ENCODE data around the gene ADGRF5. TPM values are rescaled to one million over a fixed set of nuclear protein-coding genes. Genes with fewer than 3 reads are reported as not detected.

The ADGRF5 gene
- total RNA-seq, 3 donors from 2014 or later = 22.5 to 43.4 (median 41.6) TPM

DNA sequence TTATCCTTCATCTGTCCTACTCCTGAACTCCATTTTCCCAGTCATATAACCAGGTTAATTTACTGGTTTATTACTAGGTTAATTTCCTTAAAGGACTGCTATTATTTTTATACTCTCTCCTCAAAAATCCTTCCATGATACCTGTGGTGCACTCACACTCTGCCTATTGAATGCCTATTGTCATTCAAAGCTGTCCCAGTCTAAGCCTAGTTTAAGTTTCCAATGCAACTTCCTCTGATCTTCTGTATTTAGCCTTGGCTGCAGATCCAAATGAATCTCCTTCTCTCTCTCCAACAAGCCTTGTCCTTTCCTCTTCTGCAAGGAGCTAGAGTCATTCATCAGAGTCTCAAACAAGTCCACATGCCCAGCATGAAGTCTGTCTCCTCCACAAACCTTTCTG is 41.3 kb upstream of the ADGRF5 start:
- Histone ChIP-seq H3K9me3 (no peaks in the 10 kb centered on the region), H3K27me3 (no peaks in the 10 kb centered on the region), H3K4me3 (no peak overlapping the region), H3K4me1 (no peaks in the 10 kb centered on the region), H3K36me3 (no peaks in the 10 kb centered on the region), H3K27ac (no peak overlapping the region)
- intact Hi-C loops (cut with DNase I; ENCODE audit: low total_unique reads) = no loop called here
- DNase-seq (ENCODE audit: low spot score in 2 of 2) = no peak
- TF ChIP-seq POLR2AphosphoS5 (IDR thresholded peaks at IDR 0.05) (no peak), POLR2A (IDR thresholded peaks at IDR 0.05) (no peak)
- TF ChIP-seq, protein P1, sequence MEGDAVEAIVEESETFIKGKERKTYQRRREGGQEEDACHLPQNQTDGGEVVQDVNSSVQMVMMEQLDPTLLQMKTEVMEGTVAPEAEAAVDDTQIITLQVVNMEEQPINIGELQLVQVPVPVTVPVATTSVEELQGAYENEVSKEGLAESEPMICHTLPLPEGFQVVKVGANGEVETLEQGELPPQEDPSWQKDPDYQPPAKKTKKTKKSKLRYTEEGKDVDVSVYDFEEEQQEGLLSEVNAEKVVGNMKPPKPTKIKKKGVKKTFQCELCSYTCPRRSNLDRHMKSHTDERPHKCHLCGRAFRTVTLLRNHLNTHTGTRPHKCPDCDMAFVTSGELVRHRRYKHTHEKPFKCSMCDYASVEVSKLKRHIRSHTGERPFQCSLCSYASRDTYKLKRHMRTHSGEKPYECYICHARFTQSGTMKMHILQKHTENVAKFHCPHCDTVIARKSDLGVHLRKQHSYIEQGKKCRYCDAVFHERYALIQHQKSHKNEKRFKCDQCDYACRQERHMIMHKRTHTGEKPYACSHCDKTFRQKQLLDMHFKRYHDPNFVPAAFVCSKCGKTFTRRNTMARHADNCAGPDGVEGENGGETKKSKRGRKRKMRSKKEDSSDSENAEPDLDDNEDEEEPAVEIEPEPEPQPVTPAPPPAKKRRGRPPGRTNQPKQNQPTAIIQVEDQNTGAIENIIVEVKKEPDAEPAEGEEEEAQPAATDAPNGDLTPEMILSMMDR (IDR thresholded peaks at IDR 0.05) = no peak

DNA sequence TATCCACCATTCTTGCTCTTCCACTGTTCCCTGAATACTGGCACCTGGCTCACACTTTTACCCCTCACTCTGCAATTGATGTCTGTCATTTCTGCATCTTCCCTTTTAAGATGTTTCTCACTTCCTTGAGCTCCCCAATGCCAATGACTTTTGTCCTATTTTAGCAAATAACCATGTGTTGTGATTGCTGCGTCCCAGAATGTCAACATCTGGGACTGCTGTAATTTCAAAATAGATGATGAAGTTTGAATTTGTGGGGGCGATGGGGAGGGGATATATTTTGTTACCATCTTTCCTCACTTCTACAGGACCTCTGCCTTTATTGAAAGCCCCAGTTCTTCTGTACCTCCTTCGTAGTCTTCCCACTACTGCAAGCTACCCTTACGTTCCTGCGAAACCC is 40.0 kb upstream of the ADGRF5 start:
- no peaks in the 10 kb centered on the region for H3K9me3 ChIP-seq
- H3K27ac ChIP-seq = no peak overlapping the region
- H3K27me3 ChIP-seq = no peaks in the 10 kb centered on the region
- H3K4me1 ChIP-seq = no peaks in the 10 kb centered on the region
- no peak overlapping the region for H3K4me3 ChIP-seq
- intact Hi-C loops (cut with DNase I; ENCODE audit: low total_unique reads) = no loop called here
- no peak for TF ChIP-seq POLR2A (IDR thresholded peaks at IDR 0.05)
- TF ChIP-seq POLR2AphosphoS5 (IDR thresholded peaks at IDR 0.05) = no peak
- TF ChIP-seq, protein P1 (IDR thresholded peaks at IDR 0.05) = no peak
- H3K36me3 ChIP-seq = no peaks in the 10 kb centered on the region
- no peak for DNase-seq (ENCODE audit: low spot score in 2 of 2)

DNA sequence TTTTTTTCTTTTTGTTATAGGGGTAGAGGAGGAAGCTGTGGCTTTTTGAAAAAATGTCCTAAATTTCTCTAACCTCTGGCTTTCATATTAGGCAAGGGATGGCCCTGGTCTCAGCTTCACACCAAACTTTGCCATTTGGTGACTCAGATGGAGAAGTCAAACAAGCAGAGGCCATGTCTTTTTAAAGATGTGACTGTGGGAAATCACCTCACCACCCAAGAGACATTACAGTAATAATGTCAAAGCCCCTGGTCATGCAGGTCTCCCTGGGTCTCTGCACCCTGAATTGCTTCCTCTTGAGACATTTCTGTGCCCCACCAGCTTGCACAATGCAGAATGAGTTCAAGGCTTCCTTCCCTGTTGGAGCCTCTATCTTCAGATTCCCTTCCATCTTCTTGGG is 39.5 kb upstream of the ADGRF5 start:
- TF ChIP-seq, protein P1 (IDR thresholded peaks at IDR 0.05) = no peak
- TF ChIP-seq POLR2A (IDR thresholded peaks at IDR 0.05) = no peak
- TF ChIP-seq POLR2AphosphoS5 (IDR thresholded peaks at IDR 0.05) = no peak
- Histone ChIP-seq H3K4me1 (no peaks in the 10 kb centered on the region), H3K27me3 (no peaks in the 10 kb centered on the region), H3K36me3 (no peaks in the 10 kb centered on the region), H3K27ac (no peak overlapping the region), H3K9me3 (no peaks in the 10 kb centered on the region), H3K4me3 (no peak overlapping the region)
- DNase-seq (ENCODE audit: low spot score in 2 of 2) = no peak
- intact Hi-C loops (cut with DNase I; ENCODE audit: low total_unique reads) = no loop called here

DNA sequence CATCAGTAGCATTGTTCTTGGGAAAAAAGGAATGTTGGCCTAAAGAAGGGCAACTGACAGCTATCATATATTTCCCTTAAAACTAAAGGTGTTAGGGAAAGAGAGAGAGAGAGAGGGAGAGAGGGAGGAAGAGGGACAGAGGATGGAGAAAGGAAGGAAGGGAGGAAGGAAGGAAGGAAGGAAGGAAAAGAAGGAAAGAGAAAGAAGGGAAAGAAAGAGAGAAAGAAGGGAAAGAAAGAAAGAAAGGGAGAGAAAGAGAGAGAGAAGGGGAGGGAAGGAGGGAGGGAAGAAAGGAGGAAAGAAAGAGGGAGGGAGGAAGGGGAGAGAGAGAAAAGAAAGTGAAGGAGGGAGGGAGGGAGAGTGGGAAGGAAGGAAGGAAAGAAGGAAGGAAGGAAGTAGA is 37.7 kb upstream of the ADGRF5 start:
- Histone ChIP-seq H3K4me1 (no peaks in the 10 kb centered on the region), H3K27me3 (no peaks in the 10 kb centered on the region), H3K4me3 (no peak overlapping the region), H3K36me3 (no peaks in the 10 kb centered on the region), H3K9me3 (no peaks in the 10 kb centered on the region), H3K27ac (no peak overlapping the region)
- no peak for DNase-seq (ENCODE audit: low spot score in 2 of 2)
- TF ChIP-seq POLR2A (IDR thresholded peaks at IDR 0.05) (no peak), POLR2AphosphoS5 (IDR thresholded peaks at IDR 0.05) (no peak)
- intact Hi-C loops (cut with DNase I; ENCODE audit: low total_unique reads) = no loop called here

DNA sequence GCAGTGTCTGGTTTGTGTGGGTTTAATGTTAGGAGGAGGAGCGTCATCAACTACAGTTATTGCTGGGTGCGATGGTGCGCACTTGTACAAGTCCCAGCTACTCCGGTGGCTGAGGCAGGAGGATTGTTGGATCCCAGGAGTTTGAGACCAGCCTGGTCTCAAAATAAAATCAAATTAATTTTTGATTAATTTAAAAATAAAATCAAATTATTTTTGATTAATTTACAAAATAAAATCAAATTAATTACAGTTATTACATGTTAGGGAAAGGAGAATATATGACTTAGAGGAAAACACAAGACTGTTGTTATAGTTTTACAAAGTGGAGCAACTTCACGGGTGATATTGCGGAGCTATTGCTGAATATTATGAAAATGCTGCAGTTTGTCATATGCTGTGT is 34.7 kb upstream of the ADGRF5 start:
- no peaks in the 10 kb centered on the region for H3K9me3 ChIP-seq
- no peaks in the 10 kb centered on the region for H3K4me1 ChIP-seq
- H3K4me3 ChIP-seq = no peak overlapping the region
- no peaks in the 10 kb centered on the region for H3K27me3 ChIP-seq
- H3K36me3 ChIP-seq = no peaks in the 10 kb centered on the region
- H3K27ac ChIP-seq = no peak overlapping the region
- no peak for DNase-seq (ENCODE audit: low spot score in 2 of 2)
- intact Hi-C loops (cut with DNase I; ENCODE audit: low total_unique reads) = no loop called here
- TF ChIP-seq POLR2AphosphoS5 (IDR thresholded peaks at IDR 0.05) (no peak), POLR2A (IDR thresholded peaks at IDR 0.05) (no peak)
- TF ChIP-seq, protein P1 (IDR thresholded peaks at IDR 0.05) = no peak
